Loucy (cell line): ENCODE measurements around the gene GLP2R.

Experiments
- H2AFZ ChIP-seq: fragments of 200-600 bp; sonication (generic); 2 replicates; pipeline ENCODE4 v1.6.0; 2016; ENCODE audit warnings: antibody characterized with exemption, mild to moderate bottlenecking, low read length, moderate library complexity
- H3F3A ChIP-seq: fragments of 200-600 bp; 2 replicates; pipeline ENCODE4 v1.6.0; 2016; ENCODE audit warnings: antibody characterized with exemption, low read depth, mild to moderate bottlenecking
- H3K27me3 ChIP-seq: fragments of 200-600 bp; sonication (generic); 2 replicates; pipeline ENCODE4 v1.6.1; 2014; ENCODE audit warnings: low read length, mild to moderate bottlenecking; ENCODE audit not compliant: insufficient read depth, poor library complexity, severe bottlenecking
- H3K36me3 ChIP-seq: fragments of 200-600 bp; sonication (generic); 2 replicates; pipeline ENCODE4 v1.6.1; 2016; ENCODE audit warnings: low read length; ENCODE audit not compliant: insufficient read depth
- H3K4me1 ChIP-seq: fragments of 200-600 bp; sonication (generic); 2 replicates; pipeline ENCODE4 v1.5.1; 2014; ENCODE audit warnings: low read length, mild to moderate bottlenecking; ENCODE audit not compliant: insufficient read depth, poor library complexity, severe bottlenecking
- H3K4me2 ChIP-seq: fragments of 200-600 bp; sonication (generic); 2 replicates; pipeline ENCODE4 v1.6.0; 2014; ENCODE audit warnings: antibody characterized with exemption, low read length, low read depth, mild to moderate bottlenecking; ENCODE audit not compliant: poor library complexity, severe bottlenecking
- H3K4me3 ChIP-seq: fragments of 200-600 bp; sonication (generic); 2 replicates; pipeline ENCODE4 v1.5.1; 2014; ENCODE audit warnings: low read length, mild to moderate bottlenecking, mixed read lengths; ENCODE audit not compliant: poor library complexity, severe bottlenecking
- H3K79me2 ChIP-seq: fragments of 200-600 bp; sonication (generic); 2 replicates; pipeline ENCODE4 v1.6.1; 2014; ENCODE audit warnings: low read length; ENCODE audit not compliant: insufficient read depth
- H3K9ac ChIP-seq: fragments of 200-600 bp; sonication (generic); 2 replicates; pipeline ENCODE4 v1.6.0; 2014; ENCODE audit warnings: mild to moderate bottlenecking, low read depth, low read length, moderate library complexity; ENCODE audit not compliant: poor library complexity, severe bottlenecking
- H3K9me2 ChIP-seq: fragments of 200-600 bp; sonication (generic); replicated peaks from 2 replicates; pipeline ENCODE4 v1.6.1; 2016; ENCODE audit warnings: low read depth, low read length, mixed read lengths
- H3K9me3 ChIP-seq: fragments of 200-600 bp; sonication (generic); 2 replicates; pipeline ENCODE4 v1.6.1; 2014; ENCODE audit warnings: mild to moderate bottlenecking, antibody characterized with exemption, low read length, low read depth; ENCODE audit not compliant: insufficient read depth
- H4K20me1 ChIP-seq: fragments of 200-600 bp; sonication (generic); 2 replicates; pipeline ENCODE4 v1.6.0; 2014; ENCODE audit warnings: antibody characterized with exemption, low read length, mild to moderate bottlenecking; ENCODE audit not compliant: insufficient read depth, poor library complexity, severe bottlenecking
- EZH2phosphoT487 ChIP-seq: fragments of 200-600 bp; IDR thresholded peaks from 2 replicates; pipeline ENCODE4 v1.6.1; 2018; ENCODE audit warnings: antibody characterized with exemption, mild to moderate bottlenecking, moderate library complexity, borderline replicate concordance
- TF ChIP-seq, protein P1 (sequence below): fragments of 200-600 bp; sonication (generic); conservative IDR thresholded peaks from 2 replicates; pipeline ENCODE4 v1.5.1; 2014; ENCODE audit warnings: mild to moderate bottlenecking, antibody characterized with exemption, low read length

GLP2R gene

DNA sequence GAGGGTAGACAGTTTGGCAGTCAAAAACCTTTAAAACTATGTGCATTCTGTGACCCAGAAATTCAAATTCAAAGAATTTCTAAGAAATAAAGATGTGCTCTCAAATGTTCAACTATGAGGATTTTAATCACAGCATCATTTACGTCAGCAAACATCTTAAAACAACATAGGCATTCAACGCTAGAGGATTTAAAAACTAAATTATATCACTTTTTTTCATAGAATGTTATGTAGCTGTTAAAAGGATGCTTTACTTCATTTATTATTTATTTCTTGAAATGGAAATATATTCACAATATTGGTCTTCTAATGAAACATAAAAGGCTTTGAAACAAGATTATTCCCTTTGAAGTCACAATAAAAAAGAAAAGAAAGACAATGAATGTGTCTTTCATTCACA is 3.6 kb downstream of the GLP2R start:
- Histone ChIP-seq H3K79me2 (no peaks in the 10 kb centered on the region), H3K9ac (no peak overlapping the region), H4K20me1 (no peaks in the 10 kb centered on the region), H3K4me1 (no peaks in the 10 kb centered on the region), H3K4me3 (no peak overlapping the region), H3K9me2 (no peaks in the 10 kb centered on the region), H3F3A (no peaks in the 10 kb centered on the region), H3K4me2 (no peak overlapping the region), H3K9me3 (no peaks in the 10 kb centered on the region), H2AFZ (no peak overlapping the region), H3K36me3 (no peaks in the 10 kb centered on the region), H3K27me3 (no peaks in the 10 kb centered on the region)
- TF ChIP-seq, protein P1, sequence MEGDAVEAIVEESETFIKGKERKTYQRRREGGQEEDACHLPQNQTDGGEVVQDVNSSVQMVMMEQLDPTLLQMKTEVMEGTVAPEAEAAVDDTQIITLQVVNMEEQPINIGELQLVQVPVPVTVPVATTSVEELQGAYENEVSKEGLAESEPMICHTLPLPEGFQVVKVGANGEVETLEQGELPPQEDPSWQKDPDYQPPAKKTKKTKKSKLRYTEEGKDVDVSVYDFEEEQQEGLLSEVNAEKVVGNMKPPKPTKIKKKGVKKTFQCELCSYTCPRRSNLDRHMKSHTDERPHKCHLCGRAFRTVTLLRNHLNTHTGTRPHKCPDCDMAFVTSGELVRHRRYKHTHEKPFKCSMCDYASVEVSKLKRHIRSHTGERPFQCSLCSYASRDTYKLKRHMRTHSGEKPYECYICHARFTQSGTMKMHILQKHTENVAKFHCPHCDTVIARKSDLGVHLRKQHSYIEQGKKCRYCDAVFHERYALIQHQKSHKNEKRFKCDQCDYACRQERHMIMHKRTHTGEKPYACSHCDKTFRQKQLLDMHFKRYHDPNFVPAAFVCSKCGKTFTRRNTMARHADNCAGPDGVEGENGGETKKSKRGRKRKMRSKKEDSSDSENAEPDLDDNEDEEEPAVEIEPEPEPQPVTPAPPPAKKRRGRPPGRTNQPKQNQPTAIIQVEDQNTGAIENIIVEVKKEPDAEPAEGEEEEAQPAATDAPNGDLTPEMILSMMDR: no peak
- TF ChIP-seq EZH2phosphoT487: no peak

DNA sequence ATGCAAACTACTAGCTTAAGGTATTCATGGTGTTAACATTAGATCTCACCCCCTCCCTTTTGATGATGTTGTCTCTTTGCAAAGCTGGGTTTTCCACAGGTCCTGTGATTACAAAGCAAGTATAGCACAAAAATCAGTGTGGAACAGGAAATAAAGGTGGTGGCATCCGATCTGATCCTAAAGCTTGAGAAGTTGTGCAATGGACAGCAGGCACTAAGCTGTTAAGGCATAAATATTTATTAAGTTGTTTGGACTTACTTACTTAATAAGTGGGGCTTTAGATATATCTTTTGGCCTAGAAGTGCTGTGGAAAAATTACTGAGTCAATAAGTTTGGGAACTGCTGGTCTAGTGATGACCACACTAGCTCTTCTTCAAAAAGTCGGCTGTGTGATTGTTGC is 5.0 kb downstream of the GLP2R start:
- no peak overlapping the region for H3K4me3 ChIP-seq
- no peaks in the 10 kb centered on the region for H3K27me3 ChIP-seq
- no peak overlapping the region for H2AFZ ChIP-seq
- H4K20me1 ChIP-seq: no peaks in the 10 kb centered on the region
- no peak overlapping the region for H3K9ac ChIP-seq
- no peaks in the 10 kb centered on the region for H3K4me1 ChIP-seq
- H3K79me2 ChIP-seq: no peaks in the 10 kb centered on the region
- H3K36me3 ChIP-seq: no peaks in the 10 kb centered on the region
- H3F3A ChIP-seq: no peaks in the 10 kb centered on the region
- no peak overlapping the region for H3K4me2 ChIP-seq
- TF ChIP-seq EZH2phosphoT487: no peak
- TF ChIP-seq, protein P1: no peak
- no peaks in the 10 kb centered on the region for H3K9me3 ChIP-seq
- H3K9me2 ChIP-seq: no peaks in the 10 kb centered on the region

GRCh38 chr17:9833922-9834321 is 8.2 kb downstream of the GLP2R start:
- Histone ChIP-seq H2AFZ (no peak overlapping the region), H3K9ac (no peak overlapping the region), H3K4me1 (no peaks in the 10 kb centered on the region), H4K20me1 (no peaks in the 10 kb centered on the region), H3K27me3 (no peaks in the 10 kb centered on the region), H3F3A (no peaks in the 10 kb centered on the region), H3K9me3 (no peaks in the 10 kb centered on the region), H3K79me2 (no peaks in the 10 kb centered on the region), H3K36me3 (no peaks in the 10 kb centered on the region), H3K9me2 (no peaks in the 10 kb centered on the region), H3K4me2 (no peak overlapping the region), H3K4me3 (no peak overlapping the region)
- TF ChIP-seq, protein P1: no peak
- no peak for TF ChIP-seq EZH2phosphoT487
